Cardiac muscle cell (in vitro differentiated cells and primary cell): ENCODE data around the gene SRGAP1. TPM values are rescaled to one million over a fixed set of nuclear protein-coding genes. Genes with fewer than 3 reads are reported as not detected.

ENCODE experiments used
- DNase-seq, 2 donors: peaks; one replicate each; pipeline versions ENCODE4 v3.0.0 to v3.0.0-alpha.2; 2010 to 2017; ENCODE audit warnings: low read depth in 1 of 2, low spot score in 1 of 2
- H3K27ac ChIP-seq: fragments of 200-600 bp; sonication (generic); 2 replicates; pipeline ENCODE4 v1.5.1; 2016
- H3K27me3 ChIP-seq: fragments of 200-600 bp; sonication (generic); 2 replicates; pipeline ENCODE4 v1.6.0; 2016; ENCODE audit warnings: control low read depth
- H3K36me3 ChIP-seq: fragments of 200-600 bp; sonication (generic); 2 replicates; pipeline ENCODE4 v1.5.1; 2016; ENCODE audit warnings: control low read depth
- H3K4me1 ChIP-seq: fragments of 200-600 bp; sonication (generic); 2 replicates; pipeline ENCODE4 v1.8.1; 2017; ENCODE audit warnings: low read depth, mild to moderate bottlenecking, mixed run types
- H3K4me3 ChIP-seq: fragments of 200-600 bp; sonication (generic); 2 replicates; pipeline ENCODE4 v1.5.1; 2016; ENCODE audit warnings: mild to moderate bottlenecking
- H3K9me3 ChIP-seq: fragments of 200-600 bp; sonication (generic); 2 replicates; pipeline ENCODE4 v1.5.1; 2017; ENCODE audit warnings: low read depth, mild to moderate bottlenecking, control low read depth
- CTCF ChIP-seq: IDR thresholded peaks from 2 replicates; pipeline ENCODE4 v1.5.1; 2012; ENCODE audit warnings: low read depth, mild to moderate bottlenecking, low read length
- polyA plus RNA-seq: library from polyadenylated mRNA; unstranded; fragments of >200 nt; fragmentation: Nextera tagmentation; extraction: Ambion mirVana; gene quantifications from 2 replicates; pipeline ENCODE4 v1.2.1, GENCODE V29; 2016
- total RNA-seq: library from RNA; depleted of rRNA; stranded (reverse); fragments of >200 nt; gene quantifications from 2 replicates; pipeline ENCODE4 v1.2.3, GENCODE V29; 2016

Gene SRGAP1
- total and polyA plus RNA-seq, 2 experiments from 2014 or later = 2.7 to 3.9 TPM

GRCh38 chr12:64039281-64039871 is 194.9 kb downstream of the SRGAP1 start:
- Histone ChIP-seq H3K9me3 (no peaks in the 10 kb centered on the region), H3K27me3 (no peaks in the 10 kb centered on the region), H3K4me1 (peaks cover 6% of the 10 kb centered on the region), H3K27ac (no peak overlapping the region), H3K4me3 (no peak overlapping the region), H3K36me3 (no peaks in the 10 kb centered on the region)
- no peak for TF ChIP-seq CTCF
- DNase-seq = peak; percentile 4 to 48

GRCh38 chr12:64042911-64043310 is 198.4 kb downstream of the SRGAP1 start:
- DNase-seq = peak in 1 of 2 donors; percentile 81
- TF ChIP-seq CTCF = no peak
- Histone ChIP-seq H3K36me3 (no peaks in the 10 kb centered on the region), H3K4me3 (no peak overlapping the region), H3K27me3 (no peaks in the 10 kb centered on the region), H3K27ac (no peak overlapping the region), H3K9me3 (no peaks in the 10 kb centered on the region), H3K4me1 (peaks cover 6% of the 10 kb centered on the region)

GRCh38 chr12:64044191-64044590 is 199.7 kb downstream of the SRGAP1 start:
- no peaks in the 10 kb centered on the region for H3K36me3 ChIP-seq
- TF ChIP-seq CTCF = no peak
- no peaks in the 10 kb centered on the region for H3K27me3 ChIP-seq
- no peak for DNase-seq
- no peak overlapping the region for H3K27ac ChIP-seq
- no peak overlapping the region for H3K4me3 ChIP-seq
- H3K4me1 ChIP-seq = peaks cover 3% of the 10 kb centered on the region
- H3K9me3 ChIP-seq = no peaks in the 10 kb centered on the region

- Histone ChIP-seq H3K4me3 (no peak overlapping the region), H3K4me1 (no peaks in the 10 kb centered on the region), H3K27me3 (no peaks in the 10 kb centered on the region), H3K27ac (no peak overlapping the region), H3K9me3 (no peaks in the 10 kb centered on the region), H3K36me3 (no peaks in the 10 kb centered on the region)
- no peak for DNase-seq
- no peak for TF ChIP-seq CTCF
Measured at GRCh38 chr12:64051057-64051456, 206.6 kb downstream of the SRGAP1 start.

- no peaks in the 10 kb centered on the region for H3K27me3 ChIP-seq
- H3K27ac ChIP-seq = no peak overlapping the region
- no peak overlapping the region for H3K4me3 ChIP-seq
- no peaks in the 10 kb centered on the region for H3K36me3 ChIP-seq
- no peaks in the 10 kb centered on the region for H3K4me1 ChIP-seq
- no peak for TF ChIP-seq CTCF
- DNase-seq = no peak
- H3K9me3 ChIP-seq = no peaks in the 10 kb centered on the region
Measured at GRCh38 chr12:64053117-64053516, 208.6 kb downstream of the SRGAP1 start.

- TF ChIP-seq CTCF = no peak
- no peak for DNase-seq
- H3K27ac ChIP-seq = no peak overlapping the region
- no peaks in the 10 kb centered on the region for H3K36me3 ChIP-seq
- H3K4me1 ChIP-seq = no peaks in the 10 kb centered on the region
- H3K9me3 ChIP-seq = no peaks in the 10 kb centered on the region
- H3K4me3 ChIP-seq = no peak overlapping the region
- H3K27me3 ChIP-seq = no peaks in the 10 kb centered on the region
Measured at GRCh38 chr12:64054079-64054520, 209.6 kb downstream of the SRGAP1 start.
